Measurements from ENCODE around the gene PDE11A. TPM values are rescaled to one million over a fixed set of nuclear protein-coding genes. Genes with fewer than 3 reads are reported as not detected.

The PDE11A gene
- total and polyA plus RNA-seq, 4 donors, result 0.11 to 1.3 (median 0.25) TPM; not detected in 1

- TF ChIP-seq CTCF (IDR thresholded peaks at IDR 0.05; ENCODE audit: control extremely low read depth, extremely low read depth), result no peak
- ATAC-seq (ENCODE audit: insufficient read depth, low FRiP score) (no peak), DNase-seq (no peak)
- no peak overlapping the region for H3K9ac ChIP-seq (ENCODE audit: insufficient read depth in 1 of 2, low read length in 2 of 2)
- no peaks in the 10 kb centered on the region for H3K27me3 ChIP-seq (ENCODE audit: control insufficient read depth in 3 of 3, insufficient read depth in 3 of 3, low read length in 2 of 3)
- H3K4me1 ChIP-seq (ENCODE audit: control insufficient read depth in 5 of 5, insufficient read depth in 5 of 5, low read length in 5 of 5), result no peaks in the 10 kb centered on the region
- H3K9me3 ChIP-seq (ENCODE audit: control insufficient read depth in 4 of 4, insufficient read depth in 3 of 4, low read length in 3 of 4), result no peaks in the 10 kb centered on the region
- H3K27ac ChIP-seq (ENCODE audit: low read depth in 1 of 2, low read length in 1 of 2), result no peak overlapping the region
- H3K4me3 ChIP-seq, result no peak overlapping the region
- WGBS, 2 donors, result 85 to 92% methylated on average over 3 of the region's 3 CpGs
- no peaks in the 10 kb centered on the region for H3K36me3 ChIP-seq (ENCODE audit: control insufficient read depth in 4 of 4, insufficient read depth in 4 of 4, low read length in 4 of 4)
Measured at GRCh38 chr2:177578454-177578853, 494.1 kb downstream of the PDE11A start.

GRCh38 chr2:177577075-177577474, 495.5 kb downstream of the PDE11A start:
- ATAC-seq (ENCODE audit: insufficient read depth, low FRiP score) (no peak), DNase-seq (no peak)
- H3K27ac ChIP-seq (ENCODE audit: low read depth in 1 of 2, low read length in 1 of 2), result no peak overlapping the region
- H3K9ac ChIP-seq (ENCODE audit: insufficient read depth in 1 of 2, low read length in 2 of 2), result no peak overlapping the region
- no peak for TF ChIP-seq CTCF (IDR thresholded peaks at IDR 0.05; ENCODE audit: control extremely low read depth, extremely low read depth)
- no peaks in the 10 kb centered on the region for H3K36me3 ChIP-seq (ENCODE audit: control insufficient read depth in 4 of 4, insufficient read depth in 4 of 4, low read length in 4 of 4)
- WGBS, 2 donors, result 78 to 88% methylated on average over 1 of the region's 1 CpG
- no peaks in the 10 kb centered on the region for H3K4me1 ChIP-seq (ENCODE audit: control insufficient read depth in 5 of 5, insufficient read depth in 5 of 5, low read length in 5 of 5)
- no peaks in the 10 kb centered on the region for H3K9me3 ChIP-seq (ENCODE audit: control insufficient read depth in 4 of 4, insufficient read depth in 3 of 4, low read length in 3 of 4)
- H3K4me3 ChIP-seq, result no peak overlapping the region
- no peaks in the 10 kb centered on the region for H3K27me3 ChIP-seq (ENCODE audit: control insufficient read depth in 3 of 3, insufficient read depth in 3 of 3, low read length in 2 of 3)

GRCh38 chr2:177575358-177575757, 497.2 kb downstream of the PDE11A start:
- DNase-seq, result no peak
- no peaks in the 10 kb centered on the region for H3K4me1 ChIP-seq (ENCODE audit: control insufficient read depth in 5 of 5, insufficient read depth in 5 of 5, low read length in 5 of 5)
- no peak for TF ChIP-seq CTCF (IDR thresholded peaks at IDR 0.05; ENCODE audit: control extremely low read depth, extremely low read depth)

GRCh38 chr2:177574356-177574755, 498.2 kb downstream of the PDE11A start:
- no peak overlapping the region for H3K9ac ChIP-seq (ENCODE audit: insufficient read depth in 1 of 2, low read length in 2 of 2)
- no peak for TF ChIP-seq CTCF (IDR thresholded peaks at IDR 0.05; ENCODE audit: control extremely low read depth, extremely low read depth)
- ATAC-seq (ENCODE audit: insufficient read depth, low FRiP score) (no peak), DNase-seq (no peak)
- no peak overlapping the region for H3K4me3 ChIP-seq
- H3K36me3 ChIP-seq (ENCODE audit: control insufficient read depth in 4 of 4, insufficient read depth in 4 of 4, low read length in 4 of 4), result no peaks in the 10 kb centered on the region
- H3K27ac ChIP-seq (ENCODE audit: low read depth in 1 of 2, low read length in 1 of 2), result no peak overlapping the region
- H3K4me1 ChIP-seq (ENCODE audit: control insufficient read depth in 5 of 5, insufficient read depth in 5 of 5, low read length in 5 of 5), result no peaks in the 10 kb centered on the region
- H3K9me3 ChIP-seq (ENCODE audit: control insufficient read depth in 4 of 4, insufficient read depth in 3 of 4, low read length in 3 of 4), result no peaks in the 10 kb centered on the region
- H3K27me3 ChIP-seq (ENCODE audit: control insufficient read depth in 3 of 3, insufficient read depth in 3 of 3, low read length in 2 of 3), result no peaks in the 10 kb centered on the region
- 79 to 89% methylated on average over 7 of the region's 7 CpGs for WGBS, 2 donors

More at GRCh38 chr2:177575358-177575757, 497.2 kb downstream of the PDE11A start:
- H3K36me3 ChIP-seq (ENCODE audit: control insufficient read depth in 4 of 4, insufficient read depth in 4 of 4, low read length in 4 of 4), result no peaks in the 10 kb centered on the region
- no peak for ATAC-seq (ENCODE audit: insufficient read depth, low FRiP score)
- no peak overlapping the region for H3K4me3 ChIP-seq
- no peak overlapping the region for H3K27ac ChIP-seq (ENCODE audit: low read depth in 1 of 2, low read length in 1 of 2)
- no peaks in the 10 kb centered on the region for H3K27me3 ChIP-seq (ENCODE audit: control insufficient read depth in 3 of 3, insufficient read depth in 3 of 3, low read length in 2 of 3)
- no peaks in the 10 kb centered on the region for H3K9me3 ChIP-seq (ENCODE audit: control insufficient read depth in 4 of 4, insufficient read depth in 3 of 4, low read length in 3 of 4)
- no peak overlapping the region for H3K9ac ChIP-seq (ENCODE audit: insufficient read depth in 1 of 2, low read length in 2 of 2)
- WGBS, 2 donors, result 92 to 93% methylated on average over 2 of the region's 2 CpGs

Data from lung (tissue), 12 donors.